H1 (cell line): ENCODE data around the gene SLIT3.

Experiments used
- CBX5 ChIP-seq: fragments of 300-800, 300-1000 bp; sonication (generic); IDR thresholded peaks from 2 replicates; pipeline ENCODE4 v1.7.1; 2016; ENCODE audit warnings: antibody characterized with exemption, low read length, low read depth
- EZH2 ChIP-seq: fragments of 200-600 bp; sonication (generic); IDR thresholded peaks from 2 replicates; pipeline ENCODE4 v1.7.1; 2012; ENCODE audit warnings: low read depth, mild to moderate bottlenecking, moderate library complexity, low read length, inconsistent platforms; ENCODE audit not compliant: severe bottlenecking
- JUN ChIP-seq: IDR thresholded peaks from 2 replicates; pipeline ENCODE4 v1.6.1; 2011; ENCODE audit warnings: low read depth, mild to moderate bottlenecking, improper control_type of control experiment, low read length
- MAFK ChIP-seq: IDR thresholded peaks from 2 replicates; pipeline ENCODE4 v1.6.1; 2012; ENCODE audit warnings: low read depth, mild to moderate bottlenecking, improper control_type of control experiment, low read length
- TF ChIP-seq, protein P1 (sequence below), 3 experiments: IDR thresholded peaks; 1 replicate in 2 of 3; 2 replicates in 1 of 3; pipeline versions ENCODE4 v1.5.1 to v1.6.1; 2011; ENCODE audit warnings: low read length in 3 of 3, mild to moderate bottlenecking in 3 of 3, inconsistent platforms in 2 of 3, low read depth in 1 of 3, moderate library complexity in 1 of 3; ENCODE audit not compliant: insufficient read depth in 1 of 3; ENCODE audit errors: control extremely low read depth in 1 of 3

- TF ChIP-seq, protein P1, sequence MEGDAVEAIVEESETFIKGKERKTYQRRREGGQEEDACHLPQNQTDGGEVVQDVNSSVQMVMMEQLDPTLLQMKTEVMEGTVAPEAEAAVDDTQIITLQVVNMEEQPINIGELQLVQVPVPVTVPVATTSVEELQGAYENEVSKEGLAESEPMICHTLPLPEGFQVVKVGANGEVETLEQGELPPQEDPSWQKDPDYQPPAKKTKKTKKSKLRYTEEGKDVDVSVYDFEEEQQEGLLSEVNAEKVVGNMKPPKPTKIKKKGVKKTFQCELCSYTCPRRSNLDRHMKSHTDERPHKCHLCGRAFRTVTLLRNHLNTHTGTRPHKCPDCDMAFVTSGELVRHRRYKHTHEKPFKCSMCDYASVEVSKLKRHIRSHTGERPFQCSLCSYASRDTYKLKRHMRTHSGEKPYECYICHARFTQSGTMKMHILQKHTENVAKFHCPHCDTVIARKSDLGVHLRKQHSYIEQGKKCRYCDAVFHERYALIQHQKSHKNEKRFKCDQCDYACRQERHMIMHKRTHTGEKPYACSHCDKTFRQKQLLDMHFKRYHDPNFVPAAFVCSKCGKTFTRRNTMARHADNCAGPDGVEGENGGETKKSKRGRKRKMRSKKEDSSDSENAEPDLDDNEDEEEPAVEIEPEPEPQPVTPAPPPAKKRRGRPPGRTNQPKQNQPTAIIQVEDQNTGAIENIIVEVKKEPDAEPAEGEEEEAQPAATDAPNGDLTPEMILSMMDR (IDR thresholded peaks at IDR 0.05; ENCODE audit: control extremely low read depth in 1 of 3, insufficient read depth in 1 of 3, low read depth in 1 of 3, low read length in 3 of 3), result no peak
- TF ChIP-seq MAFK (no peak), CBX5 (no peak), EZH2 (no peak), JUN (no peak)
Measured at GRCh38 chr5:168964182-168964581, 336.8 kb downstream of the SLIT3 start.
